Endometrial microvascular endothelial cells (primary cell): Measurements from ENCODE around the gene UBE2H. TPM values are rescaled to one million over a fixed set of nuclear protein-coding genes. Genes with fewer than 3 reads are reported as not detected.
"Not testable (repeated sequence)": the region's sequence is repeated elsewhere in the genome, so short reads cannot be mapped to it uniquely, and the experiment has no call there.

Experiments
- in situ Hi-C: cut with HindIII; loops from 2 replicates; pipeline ENCODE4 v1.10.0; 2017; ENCODE audit warnings: low sequenced_read_pairs, low pct_unique_long_range_greater_than_20kb; ENCODE audit errors: inconsistent ontology term
- total RNA-seq: library from RNA; depleted of rRNA; stranded (reverse); fragments of >200 nt; gene quantifications from one replicate; pipeline ENCODE4 v1.2.3, GENCODE V29; 2015; ENCODE audit errors: inconsistent ontology term

Gene UBE2H
- total RNA-seq, 1 donor from 2014 or later, result 47.3 TPM

- in situ Hi-C loops, result no loop called here
These were observed 149.1 kb downstream of the UBE2H start for GRCh38 chr7:129803546-129804081.

GRCh38 chr7:129801882-129802281 is 150.9 kb downstream of the UBE2H start:
- in situ Hi-C loops, result no loop called here

- in situ Hi-C loops, result no loop called here
These were observed 151.9 kb downstream of the UBE2H start for GRCh38 chr7:129800901-129801300.

DNA sequence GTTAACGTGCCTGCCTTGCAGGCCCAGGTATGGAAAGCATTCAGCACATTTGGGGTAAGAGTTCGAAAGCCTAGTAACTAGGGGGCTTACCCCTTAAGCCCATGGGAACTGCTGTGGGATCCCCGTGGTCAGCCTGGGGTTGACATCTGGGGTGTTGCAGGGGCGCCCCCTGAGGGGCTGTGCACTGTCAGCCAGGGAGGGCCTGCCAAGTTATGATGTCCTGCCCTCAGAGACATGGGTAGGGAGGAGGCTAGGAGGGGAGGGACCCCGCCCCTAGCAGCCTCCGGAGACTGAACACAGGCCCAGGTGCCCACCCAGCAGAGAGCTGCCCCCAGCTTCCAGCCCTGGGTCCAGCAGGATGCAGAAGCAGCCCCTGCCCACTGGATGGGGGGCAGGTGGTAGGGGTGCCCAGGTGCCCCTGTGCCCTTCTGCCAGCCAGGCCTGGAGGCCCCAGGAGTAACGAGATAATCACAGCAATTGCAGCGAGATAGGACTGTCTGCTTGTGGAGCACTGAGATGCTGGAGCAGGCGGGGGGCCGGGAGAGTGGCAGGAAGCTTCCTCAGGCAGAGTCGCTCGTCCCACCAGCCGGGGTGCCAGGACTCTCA is 153.3 kb downstream of the UBE2H start:
- in situ Hi-C loops, result no loop called here

GRCh38 chr7:129798616-129799349 is 154.0 kb downstream of the UBE2H start:
- in situ Hi-C loops, result no loop called here

- in situ Hi-C loops, result no loop called here
These were observed 155.5 kb downstream of the UBE2H start for GRCh38 chr7:129797214-129797789.

DNA sequence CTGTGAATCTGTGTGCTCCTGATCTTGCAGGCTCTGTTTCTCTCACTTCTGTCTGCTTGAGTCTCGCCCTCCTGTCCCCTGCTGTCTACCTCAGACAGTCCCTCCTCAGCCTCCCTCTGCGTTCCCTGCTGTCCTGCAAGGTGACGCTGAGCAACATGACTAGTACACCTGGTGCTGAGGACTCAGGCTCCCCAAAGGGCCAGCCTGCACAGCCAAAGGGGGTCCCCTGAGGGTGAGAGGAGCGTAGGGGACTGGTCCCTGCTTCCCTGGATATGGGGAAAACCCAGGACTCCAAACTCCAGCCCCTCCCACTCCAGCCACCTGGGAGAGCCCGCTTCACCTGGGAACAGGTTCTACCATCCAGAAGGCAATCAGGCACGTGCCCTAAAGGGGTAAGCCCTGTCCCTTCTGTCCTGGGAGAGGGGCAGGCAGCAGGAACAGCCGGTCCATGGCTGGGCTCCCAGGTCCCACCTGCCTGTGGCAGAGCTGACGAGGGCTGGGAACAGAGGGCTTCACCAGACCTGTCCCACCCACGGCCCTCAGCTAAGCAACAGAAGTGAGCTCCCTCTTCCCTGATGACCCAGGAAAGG is 156.5 kb downstream of the UBE2H start:
- in situ Hi-C loops, result no loop called here

DNA sequence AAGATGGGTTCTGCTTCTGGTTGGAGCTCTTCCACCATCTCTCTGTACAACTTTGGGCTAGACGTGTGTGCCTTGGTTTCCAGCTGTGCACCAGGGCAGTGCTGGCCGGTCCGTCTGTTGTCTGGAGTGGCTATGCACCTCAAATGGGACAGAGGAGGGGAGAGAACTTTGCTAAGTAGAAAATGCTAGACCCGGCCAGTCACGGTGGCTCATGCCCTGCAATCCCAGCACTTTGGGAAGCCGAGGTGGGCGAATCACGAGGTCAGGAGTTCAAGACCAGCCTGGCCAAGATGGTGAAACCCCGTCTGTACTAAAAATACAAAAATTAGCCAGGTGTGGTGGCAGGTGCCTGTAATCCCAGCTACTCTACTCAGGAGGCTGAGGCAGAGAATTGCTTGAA is 158.3 kb downstream of the UBE2H start:
- in situ Hi-C loops, result not testable (repeated sequence)

GRCh38 chr7:129793506-129794310 is 159.1 kb downstream of the UBE2H start:
- in situ Hi-C loops, result no loop called here

DNA sequence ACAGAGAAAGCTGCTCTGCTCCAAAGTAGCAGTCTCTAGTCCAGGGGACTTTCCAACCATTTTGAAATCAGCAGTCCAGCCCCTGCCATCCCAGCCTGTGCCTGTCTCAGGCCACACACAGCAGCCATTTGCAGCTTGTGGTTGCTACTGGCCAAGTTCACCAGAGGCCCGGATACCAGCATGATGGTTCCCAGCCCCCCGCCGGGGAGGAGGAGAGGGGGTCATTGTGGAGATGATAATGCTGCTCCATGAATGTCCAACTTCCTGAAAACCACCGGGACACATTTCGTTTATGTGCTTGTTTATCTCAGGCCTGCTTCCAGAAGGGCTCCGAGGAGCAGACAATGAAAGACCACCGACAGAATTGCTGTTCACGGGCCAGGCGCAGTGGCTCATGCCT is 160.0 kb downstream of the UBE2H start:
- in situ Hi-C loops, result no loop called here

DNA sequence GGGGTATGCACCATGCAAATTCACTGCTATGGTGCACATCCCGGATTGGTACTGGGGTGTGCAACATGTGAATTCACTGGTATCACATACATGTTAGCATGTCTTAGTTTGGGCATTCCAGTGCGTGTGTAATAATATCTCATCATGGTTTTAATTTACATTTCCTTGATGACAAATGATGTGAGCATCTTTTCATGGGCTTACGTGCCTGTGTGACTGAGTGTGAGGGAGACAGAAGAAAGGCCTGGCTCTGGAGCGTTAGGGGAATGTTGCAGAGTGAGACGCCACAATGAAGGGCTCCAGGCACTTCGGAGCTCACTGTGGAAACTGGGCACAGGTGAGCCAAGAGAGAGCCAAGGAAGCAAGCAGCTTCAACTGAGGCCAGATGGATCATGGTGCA is 162.6 kb downstream of the UBE2H start:
- in situ Hi-C loops, result no loop called here

- in situ Hi-C loops, result no loop called here
These were observed 163.1 kb downstream of the UBE2H start for GRCh38 chr7:129789652-129790051.

- in situ Hi-C loops, result no loop called here
These were observed 163.8 kb downstream of the UBE2H start for GRCh38 chr7:129789000-129789399.

GRCh38 chr7:129786825-129787563 is 165.8 kb downstream of the UBE2H start:
- in situ Hi-C loops, result no loop called here

DNA sequence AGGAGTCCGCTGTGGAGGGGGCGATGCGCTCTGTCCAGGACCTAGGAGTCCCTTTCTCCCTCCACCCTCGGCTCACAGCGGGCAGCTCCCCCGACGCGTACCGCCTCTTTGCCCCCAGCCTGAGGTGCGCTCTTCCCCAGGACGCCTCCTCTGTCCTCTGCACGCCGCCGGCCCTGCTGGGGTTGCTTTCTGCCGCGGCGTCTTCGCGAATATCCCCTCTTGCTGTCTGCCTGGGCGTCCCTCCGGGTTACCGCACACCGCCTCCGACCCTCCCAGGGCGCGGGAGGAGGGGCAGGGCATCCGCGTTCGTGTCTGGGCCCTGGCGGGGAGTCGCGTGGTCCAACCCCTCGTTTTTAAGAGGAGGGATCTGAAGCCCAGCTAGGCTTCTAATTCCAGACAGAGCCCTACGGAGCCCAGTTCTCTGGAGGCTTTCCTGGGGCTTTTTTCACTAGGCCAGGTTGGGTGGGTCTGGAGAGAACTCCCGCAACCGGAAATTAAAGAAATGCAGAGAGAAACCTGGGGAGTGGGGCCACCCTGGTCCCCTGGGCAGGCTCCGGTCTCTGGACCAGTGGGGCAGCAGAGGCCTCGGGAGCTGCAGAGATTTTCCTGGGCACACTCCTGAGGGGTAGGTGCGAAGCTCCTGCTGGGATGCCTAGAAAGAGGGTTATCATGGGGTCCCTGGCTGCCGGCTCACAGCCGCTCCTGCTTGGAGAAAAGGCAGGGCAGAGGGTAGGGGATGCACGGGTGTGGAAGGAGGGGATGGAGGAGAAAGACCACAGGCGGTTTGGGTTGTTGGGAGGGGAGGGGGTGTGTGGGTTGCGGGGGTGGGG is 166.9 kb downstream of the UBE2H start:
- in situ Hi-C loops, result no loop called here

DNA sequence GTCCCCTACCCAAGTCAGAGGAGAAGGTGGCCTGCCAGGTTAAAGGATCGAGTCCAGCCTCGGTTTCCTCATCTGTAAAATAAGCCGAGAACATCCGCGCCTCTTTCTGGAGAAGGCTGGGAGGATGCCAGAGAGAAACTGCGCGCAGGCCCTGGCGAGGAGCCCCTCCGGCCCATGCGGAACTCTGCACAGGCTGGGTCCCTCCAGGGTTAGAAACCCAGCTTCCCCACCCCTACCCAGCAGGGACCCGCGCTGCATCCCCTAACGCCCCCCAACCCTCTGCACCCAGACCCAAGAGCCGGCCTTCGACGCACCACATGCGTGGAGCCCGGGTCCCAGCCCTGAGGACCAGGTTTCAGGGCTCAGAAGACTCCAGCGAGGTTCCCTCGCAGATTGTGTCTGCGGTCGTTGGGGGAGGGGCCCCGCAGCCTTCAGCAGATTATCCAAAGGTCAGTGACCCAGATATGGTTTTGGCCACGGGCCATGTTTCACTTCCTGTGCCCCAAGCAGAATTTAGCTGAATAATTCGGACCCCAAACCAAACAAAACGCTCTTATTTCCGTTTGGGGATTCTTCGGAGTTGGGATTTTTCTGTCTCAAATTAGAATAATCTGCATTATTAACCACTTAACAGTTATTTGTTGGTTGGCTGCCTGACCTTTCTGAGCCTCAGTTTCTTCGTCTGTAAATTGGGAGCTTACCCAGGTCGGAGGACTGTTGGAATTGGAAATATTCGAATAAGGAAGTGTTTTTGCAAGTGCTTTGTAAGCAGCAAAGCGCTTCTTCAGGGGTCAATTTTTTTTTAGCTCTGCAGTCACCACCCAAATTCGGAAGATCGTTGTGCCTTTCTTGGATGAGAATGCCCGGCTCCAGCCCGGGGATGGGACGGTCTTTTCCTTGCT is 167.7 kb downstream of the UBE2H start:
- in situ Hi-C loops, result no loop called here

GRCh38 chr7:129784437-129784782 is 168.3 kb downstream of the UBE2H start:
- in situ Hi-C loops, result no loop called here
